Mucosa of descending colon (tissue), 3 donors: ENCODE results near the gene FIP1L1. TPM values are rescaled to one million over a fixed set of nuclear protein-coding genes. Genes with fewer than 3 reads are reported as not detected.
A peak's percentile ranks its signal among the peaks of the same experiment; 100 is the strongest.

ENCODE experiments used
- ATAC-seq: fragments of 200-7000 bp; cut with Tn5 transposase; one replicate; pipeline ENCODE4 v1.9.1; 2020; ENCODE audit warnings: mild to moderate bottlenecking, moderate library complexity
- DNase-seq, 3 donors: peaks; one replicate each; pipeline ENCODE4 v3.0.0-alpha.2; 2020
- H3K36me3 ChIP-seq: fragments of 200-600 bp; one replicate; pipeline ENCODE4 v1.8.0; 2021; ENCODE audit warnings: low read depth, mild to moderate bottlenecking
- H3K4me1 ChIP-seq: fragments of 200-600 bp; one replicate; pipeline ENCODE4 v1.8.0; 2021; ENCODE audit warnings: low read depth, mild to moderate bottlenecking
- H3K4me3 ChIP-seq: fragments of 200-600 bp; one replicate; pipeline ENCODE4 v1.8.0; 2021; ENCODE audit warnings: mild to moderate bottlenecking
- H3K9me3 ChIP-seq: fragments of 200-600 bp; one replicate; pipeline ENCODE4 v1.8.0; 2021; ENCODE audit warnings: mild to moderate bottlenecking
- intact Hi-C, 2 donors: fragments of 100-400 bp; cut with DNase I in 1 of 2; cut with micrococcal nuclease in 1 of 2; formaldehyde crosslinking; loops; one replicate each; pipeline versions ENCODE4 v1.11.0 to v1.11.1; 2022; cut with DNase I, micrococcal nuclease
- total RNA-seq, 3 donors: library from RNA; stranded (reverse); fragmentation: NEBNext Ultra II Directional in 2 of 3; extraction: Animal tissue kit (Norgen Biotek cat#: 25700) in 2 of 3; gene quantifications; one replicate each; pipeline versions ENCODE4 v1.2.1 to v1.2.4, GENCODE V29; 2021 to 2023
- TF ChIP-seq, protein P1 (sequence below): fragments of 200-600 bp; IDR thresholded peaks from one replicate; pipeline ENCODE4 v1.8.0; 2022; ENCODE audit warnings: antibody characterized with exemption, mild to moderate bottlenecking
- donor health status: DM: no; HTN: no; CAD: no; lungs with moderate emphysema.
- donor health status: DM: no; HTN: no; CAD: no.
- donor health status: DM: no; HTN: yes; CAD: no.

FIP1L1 gene
- total RNA-seq, 3 donors from 2014 or later, result 38.9 to 46.1 (median 39.9) TPM

GRCh38 chr4:53500546-53500945, 123.1 kb downstream of the FIP1L1 start:
- TF ChIP-seq, protein P1, sequence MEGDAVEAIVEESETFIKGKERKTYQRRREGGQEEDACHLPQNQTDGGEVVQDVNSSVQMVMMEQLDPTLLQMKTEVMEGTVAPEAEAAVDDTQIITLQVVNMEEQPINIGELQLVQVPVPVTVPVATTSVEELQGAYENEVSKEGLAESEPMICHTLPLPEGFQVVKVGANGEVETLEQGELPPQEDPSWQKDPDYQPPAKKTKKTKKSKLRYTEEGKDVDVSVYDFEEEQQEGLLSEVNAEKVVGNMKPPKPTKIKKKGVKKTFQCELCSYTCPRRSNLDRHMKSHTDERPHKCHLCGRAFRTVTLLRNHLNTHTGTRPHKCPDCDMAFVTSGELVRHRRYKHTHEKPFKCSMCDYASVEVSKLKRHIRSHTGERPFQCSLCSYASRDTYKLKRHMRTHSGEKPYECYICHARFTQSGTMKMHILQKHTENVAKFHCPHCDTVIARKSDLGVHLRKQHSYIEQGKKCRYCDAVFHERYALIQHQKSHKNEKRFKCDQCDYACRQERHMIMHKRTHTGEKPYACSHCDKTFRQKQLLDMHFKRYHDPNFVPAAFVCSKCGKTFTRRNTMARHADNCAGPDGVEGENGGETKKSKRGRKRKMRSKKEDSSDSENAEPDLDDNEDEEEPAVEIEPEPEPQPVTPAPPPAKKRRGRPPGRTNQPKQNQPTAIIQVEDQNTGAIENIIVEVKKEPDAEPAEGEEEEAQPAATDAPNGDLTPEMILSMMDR, result no peak
- no peaks in the 10 kb centered on the region for H3K9me3 ChIP-seq
- no peak for ATAC-seq
- H3K4me3 ChIP-seq, result no peak overlapping the region
- intact Hi-C loops, result no loop called here
- H3K4me1 ChIP-seq, result no peaks in the 10 kb centered on the region
- H3K36me3 ChIP-seq, result no peaks in the 10 kb centered on the region
- DNase-seq, result no peak

GRCh38 chr4:53501561-53501960, 124.1 kb downstream of the FIP1L1 start:
- DNase-seq (no peak), ATAC-seq (no peak)
- no peaks in the 10 kb centered on the region for H3K36me3 ChIP-seq
- no peaks in the 10 kb centered on the region for H3K9me3 ChIP-seq
- intact Hi-C loops, result no loop called here
- TF ChIP-seq, protein P1, result no peak
- H3K4me1 ChIP-seq, result no peaks in the 10 kb centered on the region
- H3K4me3 ChIP-seq, result no peak overlapping the region

GRCh38 chr4:53502094-53502493, 124.7 kb downstream of the FIP1L1 start:
- TF ChIP-seq, protein P1, result no peak
- ATAC-seq, result no peak
- no peak for DNase-seq
- intact Hi-C loops, result no loop called here
- no peak overlapping the region for H3K4me3 ChIP-seq
- H3K4me1 ChIP-seq, result no peaks in the 10 kb centered on the region
- no peaks in the 10 kb centered on the region for H3K36me3 ChIP-seq
- no peaks in the 10 kb centered on the region for H3K9me3 ChIP-seq

DNA sequence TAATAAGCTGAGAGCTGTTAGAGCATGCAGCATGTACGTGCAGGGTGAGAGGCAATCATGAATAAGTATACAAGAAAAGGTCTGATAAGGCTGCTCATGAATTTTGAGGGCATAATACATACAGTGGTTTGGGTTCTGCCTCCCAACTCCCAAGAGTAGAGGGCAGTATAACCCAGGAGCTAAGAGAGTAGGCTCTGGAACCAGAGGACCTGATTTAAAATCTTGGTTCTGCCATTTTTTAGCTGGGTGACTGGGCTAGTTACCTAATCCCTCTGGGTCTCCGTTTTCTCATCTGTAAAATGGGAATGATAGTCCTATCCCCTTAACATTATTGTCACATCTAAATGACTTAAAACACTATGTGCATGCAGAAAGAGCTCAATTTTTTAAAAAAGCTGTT, 128.5 kb downstream of the FIP1L1 start:
- intact Hi-C loops, result no loop called here
- H3K36me3 ChIP-seq, result no peaks in the 10 kb centered on the region
- no peak for DNase-seq
- no peaks in the 10 kb centered on the region for H3K4me1 ChIP-seq
- H3K9me3 ChIP-seq, result no peaks in the 10 kb centered on the region
- TF ChIP-seq, protein P1, result no peak
- no peak overlapping the region for H3K4me3 ChIP-seq
- ATAC-seq, result no peak

DNA sequence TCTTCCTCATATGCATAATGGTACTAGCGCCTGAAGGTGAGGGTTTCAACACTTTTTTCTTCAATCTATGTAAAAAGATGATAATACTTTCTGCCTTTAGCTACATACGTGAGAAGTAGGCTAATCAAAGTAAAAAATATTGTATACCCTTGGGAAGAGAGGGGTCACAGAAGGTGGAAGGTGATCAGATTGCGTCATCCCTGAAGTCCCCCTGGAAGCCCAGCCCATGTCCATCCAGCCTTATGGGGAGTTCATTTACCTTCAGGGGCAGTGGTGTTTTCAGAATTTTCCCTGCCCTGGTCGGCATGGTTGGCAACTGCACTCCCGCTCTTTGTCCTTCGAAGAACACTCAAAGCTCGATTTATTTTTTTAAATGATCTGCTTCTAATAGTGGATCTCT, 129.6 kb downstream of the FIP1L1 start:
- H3K4me3 ChIP-seq, result no peak overlapping the region
- no peaks in the 10 kb centered on the region for H3K4me1 ChIP-seq
- TF ChIP-seq, protein P1, result no peak
- no peak for DNase-seq
- intact Hi-C loops, result no loop called here
- ATAC-seq, result no peak
- H3K36me3 ChIP-seq, result no peaks in the 10 kb centered on the region
- no peaks in the 10 kb centered on the region for H3K9me3 ChIP-seq

- intact Hi-C loops, result no loop called here
Observed at GRCh38 chr4:53507671-53508286, 130.3 kb downstream of the FIP1L1 start.

More at GRCh38 chr4:53507671-53508286, 130.3 kb downstream of the FIP1L1 start:
- DNase-seq, result peak in 1 of 3 donors; percentile 59
- TF ChIP-seq, protein P1, result no peak
- Histone ChIP-seq H3K9me3 (no peaks in the 10 kb centered on the region), H3K4me1 (no peaks in the 10 kb centered on the region), H3K36me3 (no peaks in the 10 kb centered on the region), H3K4me3 (no peak overlapping the region)
- ATAC-seq, result peak; percentile 47
